Bronchial epithelial cell (primary cell): Measurements from ENCODE around the gene CDC42. TPM values are rescaled to one million over a fixed set of nuclear protein-coding genes. Genes with fewer than 3 reads are reported as not detected.
"Not testable (repeated sequence)": the region's sequence is repeated elsewhere in the genome, so short reads cannot be mapped to it uniquely, and the experiment has no call there.

Experiments used
- DNase-seq: peaks from one replicate; pipeline ENCODE4 v3.0.0-alpha.2; 2010; ENCODE audit warnings: low read depth
- FAIRE-seq: peaks from 2 replicates; lab custom pipeline; 2011; peaks lifted over from hg19 to GRCh38; lab: Jason Lieb, UNC
- H3K27me3 ChIP-seq: 2 replicates; pipeline ENCODE4 v1.5.1; 2011; ENCODE audit warnings: low read length; ENCODE audit not compliant: control insufficient read depth, insufficient read depth
- H3K36me3 ChIP-seq: 2 replicates; pipeline ENCODE4 v1.5.1; 2011; ENCODE audit warnings: low read length; ENCODE audit not compliant: control insufficient read depth, insufficient read depth
- H3K4me3 ChIP-seq: 2 replicates; pipeline ENCODE4 v1.5.1; 2011; ENCODE audit warnings: mild to moderate bottlenecking, low read depth, low read length, control low read depth
- CTCF ChIP-seq: IDR thresholded peaks from 2 replicates; pipeline ENCODE4 v1.5.1; 2011; ENCODE audit warnings: mild to moderate bottlenecking, moderate library complexity, low read length, control low read depth, inconsistent platforms; ENCODE audit not compliant: insufficient read depth, severe bottlenecking
- total RNA-seq: library from RNA; depleted of rRNA; stranded (reverse); fragments of >200 nt; gene quantifications from 2 replicates; pipeline ENCODE4 v1.2.1, GENCODE V29; 2014

CDC42 gene
- total RNA-seq, result 408 and 613 TPM in 2 replicates

- H3K36me3 ChIP-seq, result peaks cover 1% of the 10 kb centered on the region
- no peaks in the 10 kb centered on the region for H3K27me3 ChIP-seq
- FAIRE-seq, result no peak
- TF ChIP-seq CTCF, result no peak
- H3K4me3 ChIP-seq, result peak within 1 kb of the TSS; percentile 62
- DNase-seq, result peak; percentile 81
These were observed at the start of gene CDC42 for GRCh38 chr1:22052115-22053016. Gene CDC42 (plus strand): TSS chr1:22052709. CDS start chr1:22078479, 25,770 bp downstream.

GRCh38 chr1:22002875-22003274 is 49.6 kb upstream of the CDC42 start:
- H3K4me3 ChIP-seq, DNase-seq, H3K27me3 ChIP-seq, FAIRE-seq, H3K36me3 ChIP-seq: not testable (repeated sequence)

GRCh38 chr1:22003959-22004358 is 48.5 kb upstream of the CDC42 start:
- not testable (repeated sequence) for H3K36me3 ChIP-seq, DNase-seq, H3K27me3 ChIP-seq, H3K4me3 ChIP-seq, FAIRE-seq

- DNase-seq, result peak; percentile 33
- peak; percentile 48 for TF ChIP-seq CTCF
- FAIRE-seq, H3K27me3 ChIP-seq, H3K4me3 ChIP-seq, H3K36me3 ChIP-seq: not testable (repeated sequence)
These were observed 47.0 kb upstream of the CDC42 start for GRCh38 chr1:22005261-22006149.

- H3K36me3 ChIP-seq, FAIRE-seq, DNase-seq, H3K4me3 ChIP-seq, H3K27me3 ChIP-seq: not testable (repeated sequence)
These were observed 45.8 kb upstream of the CDC42 start for GRCh38 chr1:22006736-22007135.

- peak; percentile 44 for DNase-seq
- not testable (repeated sequence) for H3K4me3 ChIP-seq, H3K27me3 ChIP-seq, H3K36me3 ChIP-seq
- peak; percentile 55 for FAIRE-seq
These were observed 45.2 kb upstream of the CDC42 start for GRCh38 chr1:22007262-22007661.

GRCh38 chr1:22009566-22009965 is 42.9 kb upstream of the CDC42 start:
- FAIRE-seq, H3K36me3 ChIP-seq, DNase-seq, H3K27me3 ChIP-seq, H3K4me3 ChIP-seq: not testable (repeated sequence)

GRCh38 chr1:22012752-22013151 is 39.8 kb upstream of the CDC42 start:
- not testable (repeated sequence) for H3K36me3 ChIP-seq, H3K27me3 ChIP-seq, H3K4me3 ChIP-seq, FAIRE-seq, DNase-seq

- not testable (repeated sequence) for H3K27me3 ChIP-seq, FAIRE-seq, H3K4me3 ChIP-seq, H3K36me3 ChIP-seq, DNase-seq
These were observed 37.8 kb upstream of the CDC42 start for GRCh38 chr1:22014575-22015206.
